ENCODE results near the gene TNIP1.

The TNIP1 gene

GRCh38 chr5:151080613-151081430 lies at the start of gene TNIP1:
TSS of gene TNIP1 (minus strand) at chr5:151081034. CDS start at chr5:151065095, 15,939 bp downstream.
- DNase-seq, result peak; percentile 93

GRCh38 chr5:151130235-151130921 lies 49.5 kb upstream of the TNIP1 start:
- DNase-seq, result no peak

GRCh38 chr5:151128817-151129216 lies 48.0 kb upstream of the TNIP1 start:
- DNase-seq, result no peak

- no peak for DNase-seq
These were observed 47.1 kb upstream of the TNIP1 start for GRCh38 chr5:151127926-151128325.

- DNase-seq, result peak; percentile 44
These were observed 45.4 kb upstream of the TNIP1 start for GRCh38 chr5:151126199-151126645.

- DNase-seq, result no peak
These were observed 44.6 kb upstream of the TNIP1 start for GRCh38 chr5:151125421-151125820.

- no peak for DNase-seq
These were observed 43.3 kb upstream of the TNIP1 start for GRCh38 chr5:151123897-151124751.

- no peak for DNase-seq
These were observed 42.0 kb upstream of the TNIP1 start for GRCh38 chr5:151122828-151123227.

- DNase-seq, result no peak
These were observed 40.8 kb upstream of the TNIP1 start for GRCh38 chr5:151121665-151122064.

- DNase-seq, result no peak
These were observed 40.3 kb upstream of the TNIP1 start for GRCh38 chr5:151121095-151121494.

GRCh38 chr5:151118913-151119575 lies 38.2 kb upstream of the TNIP1 start:
- DNase-seq, result no peak

- DNase-seq, result peak; percentile 52
These were observed 34.6 kb upstream of the TNIP1 start for GRCh38 chr5:151115272-151115905.

GRCh38 chr5:151113651-151114050 lies 32.8 kb upstream of the TNIP1 start:
- DNase-seq, result no peak

- DNase-seq, result no peak
These were observed 30.2 kb upstream of the TNIP1 start for GRCh38 chr5:151110992-151111391.

GRCh38 chr5:151110122-151110681 lies 29.4 kb upstream of the TNIP1 start:
- no peak for DNase-seq

GRCh38 chr5:151108566-151108965 lies 27.7 kb upstream of the TNIP1 start:
- DNase-seq, result no peak

GRCh38 chr5:151107738-151108520 lies 27.1 kb upstream of the TNIP1 start:
- no peak for DNase-seq

- no peak for DNase-seq
These were observed 26.2 kb upstream of the TNIP1 start for GRCh38 chr5:151107084-151107483.

GRCh38 chr5:151106509-151106908 lies 25.7 kb upstream of the TNIP1 start:
- DNase-seq, result no peak

- no peak for DNase-seq
These were observed 25.2 kb upstream of the TNIP1 start for GRCh38 chr5:151106043-151106442.

- DNase-seq, result no peak
These were observed 24.7 kb upstream of the TNIP1 start for GRCh38 chr5:151105561-151105960.

Measured in NK-92 treated with Interleukin-12 subunit alpha and Interleukin-12 subunit beta, amount 100 ng/mL, for 24 hours (cell line).